GF-D8 (cell line): ENCODE data around the gene RAB7A.

ENCODE experiments used
- DNase-seq: peaks from one replicate; lab custom pipeline; 2025; lab: John Stamatoyannopoulos, UW

RAB7A gene

GRCh38 chr3:128851601-128852000 lies 125.6 kb downstream of the RAB7A start:
- DNase-seq: no peak

DNA sequence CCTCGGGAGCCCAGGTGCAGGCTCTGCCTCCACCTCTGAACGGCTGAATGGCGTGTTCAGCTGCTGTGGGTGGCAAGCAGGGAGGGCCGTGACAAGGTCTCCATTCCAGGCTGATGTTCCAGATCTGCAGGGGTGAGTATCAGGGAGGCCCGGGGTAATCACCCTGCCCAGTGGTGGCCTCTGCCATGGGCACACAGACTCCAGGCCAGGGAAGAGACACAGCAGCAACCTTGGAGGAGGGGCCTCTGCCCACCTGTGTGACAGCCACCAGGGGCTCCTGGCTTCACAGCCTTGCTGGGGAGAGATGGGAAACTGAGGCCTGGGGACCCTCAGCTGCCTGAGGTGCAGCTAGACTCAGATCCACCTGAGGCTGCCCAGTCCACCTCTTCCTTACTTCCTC lies 127.8 kb downstream of the RAB7A start:
- DNase-seq: no peak

- peak; percentile 96 for DNase-seq
Observed at GRCh38 chr3:128854475-128854874, 128.5 kb downstream of the RAB7A start.

DNA sequence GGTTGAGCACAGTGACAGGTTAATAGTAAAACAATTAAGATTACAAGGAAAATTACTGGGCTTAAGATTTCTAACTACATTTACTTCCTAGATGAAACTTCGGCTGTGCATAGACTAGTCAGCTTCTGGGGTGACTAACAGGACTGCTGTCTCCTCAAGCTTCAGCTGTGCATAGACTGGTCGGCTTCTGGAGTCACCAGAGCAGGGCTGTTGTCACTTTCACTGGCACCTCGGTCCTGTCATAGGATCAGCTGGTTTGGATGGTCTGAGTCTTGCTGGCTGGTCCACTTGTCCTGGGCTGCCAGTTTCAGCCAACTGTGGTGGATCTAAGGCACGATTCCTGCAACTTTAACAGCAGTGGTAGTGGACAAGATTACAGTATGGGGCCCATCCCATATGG lies 129.6 kb downstream of the RAB7A start:
- DNase-seq: no peak

GRCh38 chr3:128858167-128858566 lies 132.2 kb downstream of the RAB7A start:
- DNase-seq: no peak

GRCh38 chr3:128859630-128860029 lies 133.6 kb downstream of the RAB7A start:
- no peak for DNase-seq

- DNase-seq: no peak
Observed at GRCh38 chr3:128861491-128861890, 135.5 kb downstream of the RAB7A start.

DNA sequence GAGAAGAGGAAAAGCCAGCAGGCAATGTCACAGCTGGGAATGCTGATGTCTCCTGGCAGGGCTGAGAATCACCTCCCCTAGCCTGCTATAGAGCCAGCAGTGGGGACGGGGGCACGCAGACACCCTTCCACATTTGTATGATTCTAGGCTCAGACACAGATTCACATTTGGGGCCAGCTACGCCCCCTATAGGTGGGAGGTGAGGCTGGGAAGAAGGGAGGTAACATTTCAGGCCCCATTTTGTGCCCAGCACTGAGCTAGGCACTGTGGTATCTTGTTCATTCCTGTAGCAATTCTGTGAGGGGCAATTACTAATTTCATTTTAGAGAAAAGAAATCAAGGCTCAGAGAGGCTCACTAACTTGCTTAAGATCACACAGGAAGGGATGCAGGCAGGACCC lies 137.6 kb downstream of the RAB7A start:
- DNase-seq: no peak
